Hematopoietic multipotent progenitor cell treated with erythropoietin and hydrocortisone succinate and interleukin-3 and kit ligand, for 6 days (in vitro differentiated cells): ENCODE data around the gene WDR7.

ENCODE experiments used
- DNase-seq: peaks from one replicate; pipeline ENCODE4 v3.0.0-alpha.2; 2015

The WDR7 gene

GRCh38 chr18:56812674-56813073, 161.5 kb downstream of the WDR7 start:
- no peak for DNase-seq

- DNase-seq = no peak
These were observed 164.8 kb downstream of the WDR7 start for GRCh38 chr18:56815926-56816325.

- DNase-seq = no peak
These were observed 172.9 kb downstream of the WDR7 start for GRCh38 chr18:56823986-56824565.

- DNase-seq = peak; percentile 36
These were observed 174.2 kb downstream of the WDR7 start for GRCh38 chr18:56825321-56825720.

- no peak for DNase-seq
These were observed 174.7 kb downstream of the WDR7 start for GRCh38 chr18:56825878-56826277.

GRCh38 chr18:56831988-56832387, 180.8 kb downstream of the WDR7 start:
- DNase-seq = no peak

- no peak for DNase-seq
These were observed 184.2 kb downstream of the WDR7 start for GRCh38 chr18:56835331-56835730.

GRCh38 chr18:56836173-56836572, 185.0 kb downstream of the WDR7 start:
- DNase-seq = no peak

GRCh38 chr18:56841836-56842235, 190.7 kb downstream of the WDR7 start:
- DNase-seq = no peak

- DNase-seq = no peak
These were observed 192.1 kb downstream of the WDR7 start for GRCh38 chr18:56843241-56843640.

- DNase-seq = peak; percentile 46
These were observed 193.4 kb downstream of the WDR7 start for GRCh38 chr18:56844556-56844955.

GRCh38 chr18:56851774-56852173, 200.6 kb downstream of the WDR7 start:
- DNase-seq = no peak

- no peak for DNase-seq
These were observed 202.8 kb downstream of the WDR7 start for GRCh38 chr18:56853961-56854360.

GRCh38 chr18:56861244-56861643, 210.1 kb downstream of the WDR7 start:
- DNase-seq = peak; percentile 4

- DNase-seq = peak; percentile 83
These were observed 218.1 kb downstream of the WDR7 start for GRCh38 chr18:56869189-56869777.

- DNase-seq = no peak
These were observed 219.8 kb downstream of the WDR7 start for GRCh38 chr18:56870982-56871381.

GRCh38 chr18:56872140-56872539, 221.0 kb downstream of the WDR7 start:
- no peak for DNase-seq

- no peak for DNase-seq
These were observed 222.4 kb downstream of the WDR7 start for GRCh38 chr18:56873441-56874140.

GRCh38 chr18:56878711-56879110, 227.6 kb downstream of the WDR7 start:
- no peak for DNase-seq

- no peak for DNase-seq
These were observed 233.4 kb downstream of the WDR7 start for GRCh38 chr18:56884511-56884910.

GRCh38 chr18:56888978-56889377, 237.8 kb downstream of the WDR7 start:
- DNase-seq = no peak

- DNase-seq = no peak
These were observed 238.5 kb downstream of the WDR7 start for GRCh38 chr18:56889621-56890020.

- DNase-seq = no peak
These were observed 239.5 kb downstream of the WDR7 start for GRCh38 chr18:56890632-56891031.

GRCh38 chr18:56891116-56891515, 240.0 kb downstream of the WDR7 start:
- no peak for DNase-seq

- DNase-seq = no peak
These were observed 240.7 kb downstream of the WDR7 start for GRCh38 chr18:56891870-56892269.
